Kidney (tissue), 14 donors: Measurements from ENCODE around the gene SIPA1L2. TPM values are rescaled to one million over a fixed set of nuclear protein-coding genes. Genes with fewer than 3 reads are reported as not detected.
A peak's percentile ranks its signal among the peaks of the same experiment; 100 is the strongest.

Source experiments
- DNase-seq, 5 donors: peaks; one replicate each; pipeline ENCODE4 v3.0.0-alpha.2; 2013 to 2020
- FAIRE-seq: peaks from 2 replicates; lab custom pipeline; 2012; peaks lifted over from hg19 to GRCh38; lab: Jason Lieb, UNC
- H3K27ac ChIP-seq, 2 donors: one replicate each; pipeline ENCODE4 v1.7.0; 2013; ENCODE audit warnings: low read depth in 2 of 2, low read length in 2 of 2, inconsistent platforms in 1 of 2
- H3K27me3 ChIP-seq: one replicate; pipeline ENCODE4 v1.7.1; 2013; ENCODE audit warnings: low read length, inconsistent platforms; ENCODE audit not compliant: control insufficient read depth, insufficient read depth
- H3K36me3 ChIP-seq, 3 donors: one replicate each; pipeline versions ENCODE4 v1.7.0 to v1.7.1; 2013; ENCODE audit warnings: low read length in 3 of 3, control low read depth in 1 of 3, inconsistent platforms in 1 of 3; ENCODE audit not compliant: insufficient read depth in 3 of 3, control insufficient read depth in 2 of 3
- H3K4me1 ChIP-seq, 3 donors: one replicate each; pipeline versions ENCODE4 v1.7.0 to v1.7.1; 2013; ENCODE audit warnings: low read length in 3 of 3, inconsistent platforms in 1 of 3, low read depth in 1 of 3; ENCODE audit not compliant: control insufficient read depth in 2 of 3, insufficient read depth in 2 of 3
- H3K4me3 ChIP-seq, 3 donors: one replicate each; pipeline versions ENCODE4 v1.7.0 to v1.8.1; 2013; ENCODE audit warnings: low read length in 3 of 3, control low read depth in 1 of 3, inconsistent platforms in 1 of 3
- H3K9ac ChIP-seq, 3 donors: one replicate each; pipeline versions ENCODE4 v1.7.0 to v1.7.1; 2013; ENCODE audit warnings: low read length in 3 of 3, control low read depth in 1 of 3, inconsistent platforms in 1 of 3
- H3K9me3 ChIP-seq, 3 donors: one replicate each; pipeline versions ENCODE4 v1.7.0 to v1.7.1; 2013; ENCODE audit warnings: low read length in 3 of 3, control low read depth in 1 of 3, inconsistent platforms in 1 of 3; ENCODE audit not compliant: control insufficient read depth in 2 of 3, insufficient read depth in 1 of 3
- CTCF ChIP-seq: IDR thresholded peaks from 3 replicates; pipeline ENCODE4 v1.5.1; 2012; ENCODE audit warnings: mild to moderate bottlenecking, moderate library complexity, borderline replicate concordance; ENCODE audit not compliant: insufficient read depth; ENCODE audit errors: extremely low read depth
- intact Hi-C: fragments of 100-400 bp; cut with DNase I; formaldehyde crosslinking; loops from one replicate; pipeline ENCODE4 v1.11.1; 2022
- polyA plus RNA-seq: library from polyadenylated mRNA; stranded (reverse); fragments of 350-450 nt; fragmentation: Illumina TruSeq; extraction: RNeasy Lipid Tissue Mini Kit (QIAGEN cat#74804); gene quantifications from one replicate; pipeline ENCODE4 v1.2.3, GENCODE V29; 2014; ENCODE audit warnings: low read depth, low replicate concordance; ENCODE audit not compliant: insufficient read depth
- total RNA-seq: library from RNA; stranded (reverse); fragmentation: NEBNext Ultra II Directional; extraction: Animal tissue kit (Norgen Biotek cat#: 25700); gene quantifications from one replicate; pipeline ENCODE4 v1.2.1, GENCODE V29; 2021
- donor health status: control.
- donor health status: control.
- donor health status: control.
- donor health status: control.
- donor health status: control.
- donor health status: DM: yes; HTN: yes; CAD: no.
- donor health status: Normal renal cell carcinoma (clear cell type).

SIPA1L2 gene
- total and polyA plus RNA-seq, 2 donors from 2014 or later, result 4.0 to 20.2 TPM

- no peaks in the 10 kb centered on the region for H3K9me3 ChIP-seq
- no peaks in the 10 kb centered on the region for H3K36me3 ChIP-seq
- no peak overlapping the region for H3K4me3 ChIP-seq
- FAIRE-seq, result no peak
- TF ChIP-seq CTCF, result no peak
- no peaks in the 10 kb centered on the region for H3K4me1 ChIP-seq
- H3K27ac ChIP-seq, result no peak overlapping the region
- no peak overlapping the region for H3K9ac ChIP-seq
- intact Hi-C loops, result no loop called here
- H3K27me3 ChIP-seq, result no peaks in the 10 kb centered on the region
- DNase-seq, result peak in 1 of 5 donors; percentile 40
Measured at GRCh38 chr1:232610192-232610901, 19.6 kb downstream of the SIPA1L2 start.

- Histone ChIP-seq H3K9ac (no peak overlapping the region), H3K9me3 (no peaks in the 10 kb centered on the region), H3K27me3 (no peaks in the 10 kb centered on the region), H3K27ac (no peak overlapping the region), H3K36me3 (no peaks in the 10 kb centered on the region), H3K4me1 (no peaks in the 10 kb centered on the region), H3K4me3 (no peak overlapping the region)
- no peak for FAIRE-seq
- no peak for TF ChIP-seq CTCF
- intact Hi-C loops, result no loop called here
- no peak for DNase-seq
Measured at GRCh38 chr1:232608427-232608826, 21.5 kb downstream of the SIPA1L2 start.

GRCh38 chr1:232602622-232603021 is 27.3 kb downstream of the SIPA1L2 start:
- intact Hi-C loops, result no loop called here
- H3K36me3 ChIP-seq, result no peaks in the 10 kb centered on the region

More at GRCh38 chr1:232602622-232603021, 27.3 kb downstream of the SIPA1L2 start:
- Histone ChIP-seq H3K27me3 (no peaks in the 10 kb centered on the region), H3K4me1 (peaks cover 0 to 13% (median 0%) of the 10 kb centered on the region in 3 donors), H3K9me3 (no peaks in the 10 kb centered on the region), H3K9ac (no peak overlapping the region), H3K27ac (no peak overlapping the region), H3K4me3 (no peak overlapping the region)
- FAIRE-seq, result no peak
- DNase-seq, result no peak
- no peak for TF ChIP-seq CTCF
